ENCODE measurements around the gene LPGAT1.

GRCh38 chr1:211704543-211704942 lies 126.0 kb downstream of the LPGAT1 start:
- TF ChIP-seq, protein P1, sequence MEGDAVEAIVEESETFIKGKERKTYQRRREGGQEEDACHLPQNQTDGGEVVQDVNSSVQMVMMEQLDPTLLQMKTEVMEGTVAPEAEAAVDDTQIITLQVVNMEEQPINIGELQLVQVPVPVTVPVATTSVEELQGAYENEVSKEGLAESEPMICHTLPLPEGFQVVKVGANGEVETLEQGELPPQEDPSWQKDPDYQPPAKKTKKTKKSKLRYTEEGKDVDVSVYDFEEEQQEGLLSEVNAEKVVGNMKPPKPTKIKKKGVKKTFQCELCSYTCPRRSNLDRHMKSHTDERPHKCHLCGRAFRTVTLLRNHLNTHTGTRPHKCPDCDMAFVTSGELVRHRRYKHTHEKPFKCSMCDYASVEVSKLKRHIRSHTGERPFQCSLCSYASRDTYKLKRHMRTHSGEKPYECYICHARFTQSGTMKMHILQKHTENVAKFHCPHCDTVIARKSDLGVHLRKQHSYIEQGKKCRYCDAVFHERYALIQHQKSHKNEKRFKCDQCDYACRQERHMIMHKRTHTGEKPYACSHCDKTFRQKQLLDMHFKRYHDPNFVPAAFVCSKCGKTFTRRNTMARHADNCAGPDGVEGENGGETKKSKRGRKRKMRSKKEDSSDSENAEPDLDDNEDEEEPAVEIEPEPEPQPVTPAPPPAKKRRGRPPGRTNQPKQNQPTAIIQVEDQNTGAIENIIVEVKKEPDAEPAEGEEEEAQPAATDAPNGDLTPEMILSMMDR (IDR thresholded peaks at IDR 0.05): no peak
- no peak for TF ChIP-seq ZFX (IDR thresholded peaks at IDR 0.05; ENCODE audit: borderline replicate concordance)
